ENCODE measurements around the gene ZBTB7B.
A peak's percentile ranks its signal among the peaks of the same experiment; 100 is the strongest.

ZBTB7B gene

DNA sequence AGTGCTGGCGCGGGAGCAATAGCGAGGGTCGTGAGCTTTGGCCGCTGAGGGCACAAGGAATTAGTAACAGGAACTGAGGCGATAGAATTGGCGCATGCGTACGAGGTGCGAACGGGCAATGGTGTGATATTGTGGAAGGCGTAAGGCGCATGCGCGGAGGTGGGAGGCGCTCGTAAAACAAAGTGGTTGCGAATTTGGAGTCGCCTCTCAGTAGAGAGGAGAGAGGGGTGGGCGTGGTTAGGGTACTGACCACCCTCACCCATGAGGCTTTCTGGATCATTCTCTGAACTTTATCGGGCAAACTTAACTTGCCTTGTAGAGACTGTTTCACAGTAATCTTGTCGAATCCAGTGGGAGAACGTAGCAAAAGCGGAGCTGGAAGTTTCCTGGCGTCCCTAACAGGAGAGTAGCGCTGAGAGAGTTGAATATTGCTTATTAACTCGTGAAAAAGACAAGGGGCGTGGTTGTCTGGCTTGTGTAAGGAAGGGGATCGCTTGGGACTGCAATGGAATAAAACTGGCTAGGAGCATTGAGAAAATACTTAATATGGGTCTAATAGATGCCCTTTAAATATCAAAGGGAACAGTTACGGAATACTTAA, 27.7 kb upstream of the ZBTB7B start:
- TF ChIP-seq SIN3A (IDR thresholded peaks at IDR 0.05; ENCODE audit: borderline replicate concordance, insufficient read depth, low read length): peak; percentile 69; the same call in 1 of the 2 replicates
- TF ChIP-seq TAF1 (IDR thresholded peaks at IDR 0.05; ENCODE audit: borderline replicate concordance, insufficient read depth, low read length): peak; percentile 49
- TF ChIP-seq FOXP2 (optimal IDR thresholded peaks at IDR 0.05; ENCODE audit: borderline replicate concordance, extremely low read depth, extremely low read length, insufficient read depth): no peak
- peak; percentile 63; the same call in 1 of the 2 replicates for TF ChIP-seq POLR2AphosphoS5 (IDR thresholded peaks at IDR 0.05; ENCODE audit: low read depth, low read length)
- TF ChIP-seq, protein P1, sequence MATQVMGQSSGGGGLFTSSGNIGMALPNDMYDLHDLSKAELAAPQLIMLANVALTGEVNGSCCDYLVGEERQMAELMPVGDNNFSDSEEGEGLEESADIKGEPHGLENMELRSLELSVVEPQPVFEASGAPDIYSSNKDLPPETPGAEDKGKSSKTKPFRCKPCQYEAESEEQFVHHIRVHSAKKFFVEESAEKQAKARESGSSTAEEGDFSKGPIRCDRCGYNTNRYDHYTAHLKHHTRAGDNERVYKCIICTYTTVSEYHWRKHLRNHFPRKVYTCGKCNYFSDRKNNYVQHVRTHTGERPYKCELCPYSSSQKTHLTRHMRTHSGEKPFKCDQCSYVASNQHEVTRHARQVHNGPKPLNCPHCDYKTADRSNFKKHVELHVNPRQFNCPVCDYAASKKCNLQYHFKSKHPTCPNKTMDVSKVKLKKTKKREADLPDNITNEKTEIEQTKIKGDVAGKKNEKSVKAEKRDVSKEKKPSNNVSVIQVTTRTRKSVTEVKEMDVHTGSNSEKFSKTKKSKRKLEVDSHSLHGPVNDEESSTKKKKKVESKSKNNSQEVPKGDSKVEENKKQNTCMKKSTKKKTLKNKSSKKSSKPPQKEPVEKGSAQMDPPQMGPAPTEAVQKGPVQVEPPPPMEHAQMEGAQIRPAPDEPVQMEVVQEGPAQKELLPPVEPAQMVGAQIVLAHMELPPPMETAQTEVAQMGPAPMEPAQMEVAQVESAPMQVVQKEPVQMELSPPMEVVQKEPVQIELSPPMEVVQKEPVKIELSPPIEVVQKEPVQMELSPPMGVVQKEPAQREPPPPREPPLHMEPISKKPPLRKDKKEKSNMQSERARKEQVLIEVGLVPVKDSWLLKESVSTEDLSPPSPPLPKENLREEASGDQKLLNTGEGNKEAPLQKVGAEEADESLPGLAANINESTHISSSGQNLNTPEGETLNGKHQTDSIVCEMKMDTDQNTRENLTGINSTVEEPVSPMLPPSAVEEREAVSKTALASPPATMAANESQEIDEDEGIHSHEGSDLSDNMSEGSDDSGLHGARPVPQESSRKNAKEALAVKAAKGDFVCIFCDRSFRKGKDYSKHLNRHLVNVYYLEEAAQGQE (IDR thresholded peaks at IDR 0.05; ENCODE audit: insufficient read depth in 1 of 2, low read depth in 2 of 2, low read length in 2 of 2): peak in 1 of 2 experiments; percentile 5; a peak in 1 of 4 replicates

DNA sequence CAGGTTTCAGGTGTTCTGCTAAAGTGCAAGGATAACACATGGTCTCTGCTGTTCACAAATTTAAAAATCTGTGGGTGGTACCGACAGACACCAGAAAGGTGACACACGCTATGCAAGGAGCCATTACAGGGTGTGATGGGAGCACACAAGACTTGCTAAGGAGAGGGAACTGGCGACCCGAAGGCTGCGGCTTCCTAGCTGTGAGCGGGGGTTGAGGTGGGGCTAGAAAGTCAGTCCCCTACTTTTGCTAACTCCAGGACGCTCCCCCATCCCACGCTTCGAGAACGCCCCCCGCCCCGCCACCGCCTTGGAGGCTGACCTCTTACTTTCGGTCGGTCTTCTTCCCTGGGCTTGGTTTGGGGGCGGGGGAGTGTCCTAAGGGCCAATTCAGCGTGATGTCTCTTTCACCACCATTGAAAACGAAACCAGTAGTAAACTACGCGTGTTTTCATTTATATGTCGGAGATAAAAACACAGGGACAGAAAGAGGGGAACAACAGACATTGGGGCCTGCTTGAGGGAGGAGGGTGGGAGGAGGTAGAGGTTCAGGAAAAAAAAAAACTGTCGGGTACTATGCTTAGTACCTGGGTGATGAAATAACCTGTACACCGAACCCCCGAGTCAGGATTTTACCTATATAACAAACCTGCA, 27.1 kb upstream of the ZBTB7B start:
- TF ChIP-seq SIN3A (IDR thresholded peaks at IDR 0.05; ENCODE audit: borderline replicate concordance, insufficient read depth, low read length) (no peak), POLR2AphosphoS5 (IDR thresholded peaks at IDR 0.05; ENCODE audit: low read depth, low read length) (peak; percentile 33; the same call in 1 of the 2 replicates), TAF1 (IDR thresholded peaks at IDR 0.05; ENCODE audit: borderline replicate concordance, insufficient read depth, low read length) (0 out of 2 replicates have a peak, but pooled peaks have one; percentile 29), FOXP2 (optimal IDR thresholded peaks at IDR 0.05; ENCODE audit: borderline replicate concordance, extremely low read depth, extremely low read length, insufficient read depth) (no peak)
- TF ChIP-seq, protein P1 (IDR thresholded peaks at IDR 0.05; ENCODE audit: insufficient read depth in 1 of 2, low read depth in 2 of 2, low read length in 2 of 2): no peak

DNA sequence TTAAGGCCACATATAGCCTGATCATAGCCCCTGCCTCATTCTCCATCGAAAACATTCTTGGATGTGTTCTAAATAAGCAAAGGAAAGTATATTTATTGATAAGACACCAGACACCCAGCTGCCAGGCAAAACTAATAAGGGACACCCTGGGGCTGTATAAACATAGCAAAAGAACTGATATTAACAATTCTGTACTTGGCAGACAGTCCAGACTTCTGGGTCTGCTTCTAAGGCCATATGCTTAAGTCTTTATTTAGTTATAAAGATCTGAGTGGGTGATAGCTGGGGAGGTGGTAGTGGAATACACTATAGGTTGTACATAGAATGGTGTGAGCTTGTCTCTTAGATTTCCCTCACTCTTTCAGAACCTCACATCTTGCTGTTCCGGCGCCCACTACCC, 24.2 kb upstream of the ZBTB7B start:
- TF ChIP-seq SIN3A (IDR thresholded peaks at IDR 0.05; ENCODE audit: borderline replicate concordance, insufficient read depth, low read length) (no peak), TAF1 (IDR thresholded peaks at IDR 0.05; ENCODE audit: borderline replicate concordance, insufficient read depth, low read length) (no peak), POLR2AphosphoS5 (IDR thresholded peaks at IDR 0.05; ENCODE audit: low read depth, low read length) (no peak), FOXP2 (optimal IDR thresholded peaks at IDR 0.05; ENCODE audit: borderline replicate concordance, extremely low read depth, extremely low read length, insufficient read depth) (no peak)
- TF ChIP-seq, protein P1 (IDR thresholded peaks at IDR 0.05; ENCODE audit: insufficient read depth in 1 of 2, low read depth in 2 of 2, low read length in 2 of 2): no peak

DNA sequence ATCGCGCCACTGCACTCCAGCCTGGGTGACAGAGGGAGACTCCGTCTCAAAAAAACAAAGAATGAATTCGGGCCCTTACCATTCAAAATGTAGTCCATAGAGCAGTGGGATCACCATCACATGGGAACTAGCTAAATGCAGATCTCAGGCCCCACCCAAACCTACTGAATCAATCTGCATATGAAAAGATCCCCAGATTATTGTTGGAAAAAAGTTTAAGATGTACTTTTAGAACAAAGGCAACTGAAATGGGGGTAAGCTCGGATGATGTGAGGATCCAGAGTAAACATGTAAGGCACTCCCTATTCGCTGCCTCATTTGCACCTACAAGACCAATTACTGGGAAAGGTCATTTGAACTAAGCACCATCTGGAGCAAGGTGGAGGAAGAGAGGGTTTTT, 20.3 kb upstream of the ZBTB7B start:
- TF ChIP-seq, protein P1 (IDR thresholded peaks at IDR 0.05; ENCODE audit: insufficient read depth in 1 of 2, low read depth in 2 of 2, low read length in 2 of 2): no peak
- no peak for TF ChIP-seq SIN3A (IDR thresholded peaks at IDR 0.05; ENCODE audit: borderline replicate concordance, insufficient read depth, low read length)
- no peak for TF ChIP-seq TAF1 (IDR thresholded peaks at IDR 0.05; ENCODE audit: borderline replicate concordance, insufficient read depth, low read length)
- TF ChIP-seq POLR2AphosphoS5 (IDR thresholded peaks at IDR 0.05; ENCODE audit: low read depth, low read length): no peak
- TF ChIP-seq FOXP2 (optimal IDR thresholded peaks at IDR 0.05; ENCODE audit: borderline replicate concordance, extremely low read depth, extremely low read length, insufficient read depth): no peak
